HuH-7.5 (cell line): ENCODE measurements around the gene OR1A2.
"Not testable (repeated sequence)": the region's sequence is repeated elsewhere in the genome, so short reads cannot be mapped to it uniquely, and the experiment has no call there.

Experiments
- DNase-seq: peaks from one replicate; pipeline ENCODE4 v3.0.0; 2011; ENCODE audit warnings: low spot score

The OR1A2 gene

DNA sequence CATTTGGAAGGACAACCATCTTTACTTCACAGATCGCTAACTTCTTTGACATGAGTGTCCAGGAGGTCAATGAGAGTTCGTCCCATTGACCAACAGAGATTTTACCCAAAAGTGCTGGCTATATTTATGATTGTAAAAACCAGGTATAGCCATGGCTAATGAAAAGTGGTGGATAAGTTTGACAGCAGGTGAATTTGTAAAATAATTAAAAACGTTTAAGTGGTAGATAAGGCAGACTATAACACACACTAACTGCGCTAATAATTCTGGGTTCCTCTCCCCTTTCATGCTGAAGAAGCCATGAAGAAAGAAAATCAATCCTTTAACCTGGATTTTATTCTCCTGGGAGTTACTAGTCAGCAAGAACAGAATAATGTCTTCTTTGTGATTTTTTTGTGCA lies at the start of gene OR1A2:
OR1A2 (plus strand) TSS at position 301 of the 400 bp plus-strand sequence; CDS start at position 301, 0 bp downstream.
- DNase-seq, result no peak

DNA sequence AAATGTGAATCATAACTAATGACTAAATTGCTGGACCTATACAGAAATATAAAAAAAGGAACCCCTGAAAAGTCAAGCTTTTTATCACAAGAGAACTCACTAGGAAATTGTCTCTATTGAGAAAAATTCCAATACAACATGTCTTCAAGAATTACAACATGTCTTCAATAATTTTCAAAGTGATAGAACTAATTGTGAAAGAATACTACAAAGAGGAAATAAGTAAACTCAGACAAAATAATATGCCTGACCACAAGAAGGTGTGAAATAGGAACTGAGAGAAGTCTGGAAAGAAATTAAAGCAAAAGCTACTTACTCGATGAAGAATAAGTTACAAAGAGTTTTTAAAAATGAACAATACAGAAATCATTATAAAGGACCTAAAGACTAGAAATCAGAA lies 40.1 kb upstream of the OR1A2 start:
- no peak for DNase-seq

GRCh38 chr17:3167574-3167973 lies 29.7 kb upstream of the OR1A2 start:
- no peak for DNase-seq

GRCh38 chr17:3189961-3190360 lies 7.4 kb upstream of the OR1A2 start:
- no peak for DNase-seq

DNA sequence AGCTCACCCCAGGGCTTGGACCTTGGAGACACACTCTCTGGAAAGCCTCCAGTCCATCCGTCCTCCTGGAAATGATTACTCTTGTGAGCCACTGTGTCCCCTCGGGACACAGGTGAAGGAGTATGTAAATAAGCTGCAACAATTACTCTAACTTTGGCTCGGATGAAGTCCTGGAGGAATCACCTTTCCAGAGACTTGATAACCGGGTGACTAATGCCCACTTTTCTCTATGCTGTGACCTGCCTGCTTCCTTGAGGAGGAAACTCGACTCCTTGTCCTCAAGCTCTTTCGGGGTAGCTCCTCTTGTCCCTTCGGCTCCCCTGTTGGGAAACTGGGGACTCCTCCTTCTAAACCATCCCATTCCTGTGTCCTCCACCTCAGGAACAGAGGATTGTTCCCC lies 10.0 kb downstream of the OR1A2 start, which contains the start of gene OR1A1:
OR1A1 (plus strand) TSS at position 301 of the 400 bp plus-strand sequence. CDS start 7,954 bp downstream, outside the sequence.
- DNase-seq, result no peak

GRCh38 chr17:3208484-3208883 lies 11.2 kb downstream of the OR1A2 start:
- no peak for DNase-seq

DNA sequence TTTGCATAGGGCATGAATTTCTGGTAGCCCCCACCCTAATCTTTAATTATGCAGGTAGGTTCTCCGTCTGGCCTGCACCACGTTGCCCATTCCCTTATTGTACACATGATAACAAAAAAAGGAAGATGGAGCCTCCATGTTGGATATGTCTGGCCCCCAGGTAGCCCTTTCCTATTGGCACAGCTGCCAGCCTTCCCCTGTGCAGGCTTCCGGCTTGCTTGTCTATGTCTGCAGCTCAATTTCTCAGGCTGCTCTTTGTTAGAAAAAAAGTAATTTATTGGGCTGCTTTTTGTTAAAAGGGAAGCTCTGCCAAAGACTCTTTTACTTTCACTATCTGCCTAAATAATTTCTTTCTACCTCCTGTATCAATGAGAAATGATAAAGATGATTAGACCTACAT lies 15.7 kb downstream of the OR1A2 start:
- DNase-seq, result no peak

DNA sequence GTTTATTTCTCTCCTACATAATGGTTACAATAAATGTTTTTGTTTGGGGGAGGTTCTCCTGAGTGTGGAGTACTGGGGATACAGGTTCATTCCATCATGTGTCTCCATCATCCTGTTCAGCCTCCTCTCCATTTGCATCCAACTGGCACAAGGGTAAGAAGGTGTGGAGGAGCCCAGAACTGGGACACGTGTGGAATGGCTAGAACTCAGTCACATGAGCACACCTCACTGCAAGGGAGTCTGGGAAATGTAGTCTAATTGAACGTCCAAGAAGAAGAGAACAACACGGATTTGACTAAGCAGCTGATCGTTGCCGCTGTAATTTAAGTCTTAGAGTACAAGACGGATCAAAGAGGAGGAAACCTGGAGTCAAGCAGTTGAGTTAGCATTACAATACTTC lies 16.3 kb downstream of the OR1A2 start:
- no peak for DNase-seq

GRCh38 chr17:3219978-3220377 lies 22.7 kb downstream of the OR1A2 start:
- not testable (repeated sequence) for DNase-seq

DNA sequence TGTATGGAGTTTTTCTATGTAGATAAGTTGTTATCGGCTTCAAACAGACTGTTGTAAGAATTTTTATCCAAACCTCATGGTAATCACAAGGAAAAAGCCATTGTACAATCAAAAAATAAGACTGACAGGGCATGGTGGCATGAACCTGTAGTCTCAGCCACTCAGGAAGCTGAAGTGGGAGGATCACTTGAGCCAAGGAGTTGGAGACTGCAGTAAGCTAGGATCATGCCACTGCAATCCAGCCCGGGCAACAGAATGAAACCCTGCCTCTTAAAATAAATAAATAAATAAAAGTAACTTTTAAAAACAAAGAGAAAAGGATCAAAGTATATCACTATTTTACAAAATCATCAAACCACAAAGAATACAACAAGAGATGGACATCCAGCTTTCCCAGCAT lies 24.5 kb downstream of the OR1A2 start:
- no peak for DNase-seq

GRCh38 chr17:3222505-3222904 lies 25.2 kb downstream of the OR1A2 start:
- no peak for DNase-seq

- not testable (repeated sequence) for DNase-seq
Observed at GRCh38 chr17:3224721-3225352, 27.5 kb downstream of the OR1A2 start.

GRCh38 chr17:3232300-3232699 lies 35.0 kb downstream of the OR1A2 start:
- DNase-seq, result not testable (repeated sequence)

- not testable (repeated sequence) for DNase-seq
Observed at GRCh38 chr17:3238685-3239084, 41.4 kb downstream of the OR1A2 start.

DNA sequence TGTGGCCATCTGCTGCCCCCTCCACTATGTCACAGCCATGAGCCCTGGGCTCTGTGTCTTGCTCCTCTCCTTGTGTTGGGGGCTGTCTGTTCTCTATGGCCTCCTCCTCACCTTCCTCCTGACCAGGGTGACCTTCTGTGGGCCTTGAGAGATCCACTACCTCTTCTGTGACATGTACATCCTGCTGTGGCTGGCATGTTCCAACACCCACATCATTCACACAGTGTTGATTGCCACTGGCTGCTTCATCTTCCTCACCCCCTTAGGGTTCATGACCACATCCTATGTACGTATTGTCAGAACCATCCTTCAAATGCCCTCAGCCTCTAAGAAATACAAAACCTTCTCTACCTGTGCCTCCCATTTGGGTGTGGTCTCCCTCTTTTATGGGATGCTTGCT lies 43.7 kb downstream of the OR1A2 start:
- not testable (repeated sequence) for DNase-seq

- DNase-seq, result not testable (repeated sequence)
Observed at GRCh38 chr17:3244841-3245240, 47.5 kb downstream of the OR1A2 start.
